ENCODE measurements around the gene AP3S1. TPM values are rescaled to one million over a fixed set of nuclear protein-coding genes. Genes with fewer than 3 reads are reported as not detected.

Gene AP3S1
- total RNA-seq, 4 donors from 2014 or later = 69.4 to 199 (median 97.3) TPM

- TF ChIP-seq POLR2A (IDR thresholded peaks at IDR 0.05) = no peak
- no peak for TF ChIP-seq CTCF (IDR thresholded peaks at IDR 0.05)
- no peak overlapping the region for H3K4me3 ChIP-seq
- 52 to 53% methylated on average over 1 of the region's 1 CpG for WGBS, 2 donors
Observed at GRCh38 chr5:115855959-115856358, 14.2 kb downstream of the AP3S1 start.

GRCh38 chr5:115857057-115857479, 15.3 kb downstream of the AP3S1 start:
- 27 to 81% methylated on average over 1 of the region's 1 CpG for WGBS, 2 donors
- H3K4me1 ChIP-seq = peaks cover 0 to 39% (median 8%) of the 10 kb centered on the region in 3 donors
- H3K27me3 ChIP-seq = no peaks in the 10 kb centered on the region
- no peak overlapping the region for H3K4me3 ChIP-seq
- intact Hi-C loops (cut with DNase I) = no loop called here
- no peaks in the 10 kb centered on the region for H3K36me3 ChIP-seq
- H3K27ac ChIP-seq = peak overlapping the region in 1 of 4 donors; percentile 3
- TF ChIP-seq CTCF (IDR thresholded peaks at IDR 0.05) (no peak), POLR2A (IDR thresholded peaks at IDR 0.05) (no peak)
- no peak for DNase-seq
- H3K9me3 ChIP-seq = no peaks in the 10 kb centered on the region

More at GRCh38 chr5:115855959-115856358, 14.2 kb downstream of the AP3S1 start:
- peaks cover 0 to 43% (median 8%) of the 10 kb centered on the region in 3 donors for H3K4me1 ChIP-seq
- H3K27ac ChIP-seq = no peak overlapping the region
- H3K9me3 ChIP-seq = no peaks in the 10 kb centered on the region
- no peaks in the 10 kb centered on the region for H3K36me3 ChIP-seq
- intact Hi-C loops (cut with DNase I) = no loop called here
- H3K27me3 ChIP-seq = no peaks in the 10 kb centered on the region
- no peak for DNase-seq

DNA sequence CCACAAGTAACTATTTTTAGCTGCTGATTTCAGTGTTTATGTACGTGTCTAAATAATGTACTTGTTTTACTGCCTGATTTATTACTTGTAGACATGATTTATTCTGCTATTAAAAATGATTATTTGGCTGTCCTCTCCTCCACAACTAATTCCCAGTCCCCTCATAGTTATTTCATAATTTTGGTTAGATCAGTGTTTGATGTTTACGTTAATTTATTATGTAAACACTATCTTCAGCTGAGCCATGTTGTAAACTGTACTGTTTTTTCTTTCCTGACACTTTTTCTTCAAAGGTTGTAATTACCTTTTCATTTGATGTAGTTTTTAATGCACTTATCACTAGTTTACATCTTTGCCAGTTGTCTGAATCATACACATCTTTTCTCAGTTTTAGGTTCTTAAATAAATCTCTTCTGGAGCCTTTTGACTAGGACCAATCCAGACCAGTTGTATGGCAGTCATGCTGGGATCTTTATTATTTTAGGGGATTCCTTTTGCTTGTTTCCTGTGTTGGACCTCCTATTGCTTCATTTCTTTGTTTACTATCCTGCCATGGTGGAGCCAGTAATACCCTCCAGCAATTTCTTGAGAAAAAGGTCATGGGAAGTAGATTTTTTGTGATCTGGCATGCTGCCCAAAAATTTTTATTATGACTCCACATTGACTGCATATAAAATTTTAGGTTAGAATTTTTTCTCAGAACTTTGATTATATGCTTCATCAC, 16.1 kb downstream of the AP3S1 start:
- H3K4me3 ChIP-seq = no peak overlapping the region
- H3K36me3 ChIP-seq = no peaks in the 10 kb centered on the region
- TF ChIP-seq CTCF (IDR thresholded peaks at IDR 0.05) (no peak), POLR2A (IDR thresholded peaks at IDR 0.05) (no peak)
- H3K27ac ChIP-seq = no peak overlapping the region
- H3K27me3 ChIP-seq = no peaks in the 10 kb centered on the region
- intact Hi-C loops (cut with DNase I) = no loop called here
- WGBS, 2 donors = 48% methylated on average over 2 of the region's 2 CpGs
- peaks cover 0 to 39% (median 8%) of the 10 kb centered on the region in 3 donors for H3K4me1 ChIP-seq
- H3K9me3 ChIP-seq = peaks cover 0 to under 1% (median 0%) of the 10 kb centered on the region in 3 donors
- no peak for DNase-seq

DNA sequence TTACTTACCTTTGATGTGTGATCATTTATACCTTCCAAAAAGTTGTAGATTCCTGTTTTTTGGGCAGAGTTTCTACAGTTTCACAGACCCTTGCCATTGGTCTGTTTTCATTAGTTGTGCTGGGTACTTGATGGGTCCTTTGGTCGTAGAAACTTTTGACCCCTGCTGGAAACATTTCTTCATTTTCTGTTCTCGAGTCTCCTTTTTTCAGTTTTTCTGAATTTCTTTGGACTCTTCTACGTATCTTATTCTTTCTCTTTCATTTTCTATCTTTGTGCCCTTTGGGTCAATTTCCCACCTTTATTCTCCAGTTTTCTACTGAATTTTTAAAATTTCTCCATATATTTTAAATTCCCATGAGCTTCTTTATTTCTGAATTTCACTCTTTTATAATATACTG, 16.7 kb downstream of the AP3S1 start:
- no peak for DNase-seq
- Histone ChIP-seq H3K9me3 (peaks cover 0 to 6% (median 2%) of the 10 kb centered on the region in 3 donors), H3K27me3 (no peaks in the 10 kb centered on the region), H3K4me1 (peaks cover 0 to 39% (median 8%) of the 10 kb centered on the region in 3 donors), H3K27ac (no peak overlapping the region), H3K4me3 (no peak overlapping the region), H3K36me3 (no peaks in the 10 kb centered on the region)
- WGBS, 2 donors = 71 to 82% methylated on average over 3 of the region's 3 CpGs
- intact Hi-C loops (cut with DNase I) = no loop called here
- TF ChIP-seq CTCF (IDR thresholded peaks at IDR 0.05) (no peak), POLR2A (IDR thresholded peaks at IDR 0.05) (no peak)

DNA sequence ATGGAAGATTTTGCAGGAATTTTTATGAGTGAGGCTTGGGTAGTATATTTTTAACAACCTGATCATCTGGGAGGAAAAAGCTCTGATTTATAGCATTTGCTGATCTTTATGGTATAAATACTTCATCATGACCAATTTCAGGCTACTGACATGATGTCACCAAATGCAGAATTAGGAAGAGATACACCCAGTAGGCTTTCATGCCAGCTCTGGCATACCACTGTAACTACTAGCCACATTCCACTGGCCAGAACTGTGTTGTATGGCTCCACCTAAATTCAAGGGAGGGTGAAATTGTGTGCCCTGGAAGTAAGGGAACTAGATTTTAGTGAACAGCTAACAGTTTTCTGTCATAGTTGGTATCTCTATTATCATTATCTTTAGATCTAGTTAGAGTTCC, 17.6 kb downstream of the AP3S1 start:
- Histone ChIP-seq H3K4me3 (no peak overlapping the region), H3K27me3 (no peaks in the 10 kb centered on the region), H3K36me3 (no peaks in the 10 kb centered on the region), H3K9me3 (peaks cover 0 to 8% (median 5%) of the 10 kb centered on the region in 3 donors), H3K4me1 (peaks cover 0 to 39% (median 8%) of the 10 kb centered on the region in 3 donors), H3K27ac (no peak overlapping the region)
- intact Hi-C loops (cut with DNase I) = no loop called here
- no peak for TF ChIP-seq CTCF (IDR thresholded peaks at IDR 0.05)
- no peak for TF ChIP-seq POLR2A (IDR thresholded peaks at IDR 0.05)
- no peak for DNase-seq
